Neural progenitor cell (in vitro differentiated cells): Measurements from ENCODE around the gene ZDHHC1.

ENCODE experiments used
- EZH2 ChIP-seq: fragments of 200-600 bp; sonication (generic); IDR thresholded peaks from 2 replicates; pipeline ENCODE4 v1.6.1; 2017; ENCODE audit warnings: antibody characterized with exemption, mild to moderate bottlenecking, moderate library complexity
- TF ChIP-seq, protein P1 (sequence below): fragments of 200-600 bp; sonication (generic); IDR thresholded peaks from 2 replicates; pipeline ENCODE4 v1.5.1; 2017; ENCODE audit warnings: antibody characterized with exemption, mild to moderate bottlenecking

DNA sequence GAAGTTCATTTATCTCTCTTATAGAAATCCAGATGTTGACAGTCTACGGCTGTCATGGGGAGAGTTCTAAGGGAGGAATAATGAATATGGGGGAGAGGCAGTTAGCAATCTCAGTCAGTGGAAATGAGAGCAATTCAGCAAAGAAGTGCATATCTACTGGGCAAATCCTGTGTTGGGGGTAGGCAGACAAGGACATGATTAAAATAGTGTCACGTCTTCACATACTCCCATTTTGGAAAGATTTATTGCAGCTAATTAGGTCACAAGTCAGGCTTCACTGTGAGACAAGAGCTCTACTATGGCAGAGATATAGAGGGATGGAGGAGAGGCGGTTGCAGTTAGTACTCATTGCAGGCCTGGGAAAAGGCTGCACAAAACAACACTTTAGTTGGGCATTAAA lies 59.9 kb downstream of the ZDHHC1 start:
- TF ChIP-seq, protein P1, sequence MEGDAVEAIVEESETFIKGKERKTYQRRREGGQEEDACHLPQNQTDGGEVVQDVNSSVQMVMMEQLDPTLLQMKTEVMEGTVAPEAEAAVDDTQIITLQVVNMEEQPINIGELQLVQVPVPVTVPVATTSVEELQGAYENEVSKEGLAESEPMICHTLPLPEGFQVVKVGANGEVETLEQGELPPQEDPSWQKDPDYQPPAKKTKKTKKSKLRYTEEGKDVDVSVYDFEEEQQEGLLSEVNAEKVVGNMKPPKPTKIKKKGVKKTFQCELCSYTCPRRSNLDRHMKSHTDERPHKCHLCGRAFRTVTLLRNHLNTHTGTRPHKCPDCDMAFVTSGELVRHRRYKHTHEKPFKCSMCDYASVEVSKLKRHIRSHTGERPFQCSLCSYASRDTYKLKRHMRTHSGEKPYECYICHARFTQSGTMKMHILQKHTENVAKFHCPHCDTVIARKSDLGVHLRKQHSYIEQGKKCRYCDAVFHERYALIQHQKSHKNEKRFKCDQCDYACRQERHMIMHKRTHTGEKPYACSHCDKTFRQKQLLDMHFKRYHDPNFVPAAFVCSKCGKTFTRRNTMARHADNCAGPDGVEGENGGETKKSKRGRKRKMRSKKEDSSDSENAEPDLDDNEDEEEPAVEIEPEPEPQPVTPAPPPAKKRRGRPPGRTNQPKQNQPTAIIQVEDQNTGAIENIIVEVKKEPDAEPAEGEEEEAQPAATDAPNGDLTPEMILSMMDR = no peak
- no peak for TF ChIP-seq EZH2
